Left ventricle myocardium inferior (tissue), 1 donor: Measurements from ENCODE around the gene KCNB1. TPM values are rescaled to one million over a fixed set of nuclear protein-coding genes. Genes with fewer than 3 reads are reported as not detected.

Experiments used
- DNase-seq: peaks from one replicate; pipeline ENCODE4 v3.0.0-alpha.2; 2020
- H3K27ac ChIP-seq: fragments of 200-600 bp; replicated peaks from 2 replicates; pipeline ENCODE4 v1.8.0; 2021
- H3K27me3 ChIP-seq: fragments of 200-600 bp; 2 replicates; pipeline ENCODE4 v1.8.0; 2021; ENCODE audit warnings: low read depth
- H3K36me3 ChIP-seq: fragments of 200-600 bp; 2 replicates; pipeline ENCODE4 v1.8.0; 2021
- H3K4me1 ChIP-seq: fragments of 200-600 bp; 2 replicates; pipeline ENCODE4 v1.8.0; 2021
- H3K4me3 ChIP-seq: fragments of 200-600 bp; 2 replicates; pipeline ENCODE4 v1.8.0; 2021; ENCODE audit warnings: mild to moderate bottlenecking, moderate library complexity
- H3K9me3 ChIP-seq: fragments of 200-600 bp; replicated peaks from 2 replicates; pipeline ENCODE4 v1.8.0; 2021
- intact Hi-C: fragments of 100-400 bp; cut with micrococcal nuclease; formaldehyde crosslinking; loops from one replicate; pipeline ENCODE4 v1.11.0; 2022
- total RNA-seq: library from RNA; stranded (reverse); fragmentation: NEBNext Ultra II Directional; extraction: Animal tissue kit (Norgen Biotek cat#: 25700); gene quantifications from one replicate; pipeline ENCODE4 v1.2.1, GENCODE V29; 2021
- TF ChIP-seq, protein P1 (sequence below): fragments of 200-600 bp; IDR thresholded peaks from 2 replicates; pipeline ENCODE4 v1.8.0; 2021; ENCODE audit warnings: antibody characterized with exemption, mild to moderate bottlenecking, borderline replicate concordance
- donor health status: DM: no; HTN: yes; CAD: no; lungs with severe emphysema.

Gene KCNB1
- total RNA-seq, 1 donor from 2014 or later, result 0.77 TPM

DNA sequence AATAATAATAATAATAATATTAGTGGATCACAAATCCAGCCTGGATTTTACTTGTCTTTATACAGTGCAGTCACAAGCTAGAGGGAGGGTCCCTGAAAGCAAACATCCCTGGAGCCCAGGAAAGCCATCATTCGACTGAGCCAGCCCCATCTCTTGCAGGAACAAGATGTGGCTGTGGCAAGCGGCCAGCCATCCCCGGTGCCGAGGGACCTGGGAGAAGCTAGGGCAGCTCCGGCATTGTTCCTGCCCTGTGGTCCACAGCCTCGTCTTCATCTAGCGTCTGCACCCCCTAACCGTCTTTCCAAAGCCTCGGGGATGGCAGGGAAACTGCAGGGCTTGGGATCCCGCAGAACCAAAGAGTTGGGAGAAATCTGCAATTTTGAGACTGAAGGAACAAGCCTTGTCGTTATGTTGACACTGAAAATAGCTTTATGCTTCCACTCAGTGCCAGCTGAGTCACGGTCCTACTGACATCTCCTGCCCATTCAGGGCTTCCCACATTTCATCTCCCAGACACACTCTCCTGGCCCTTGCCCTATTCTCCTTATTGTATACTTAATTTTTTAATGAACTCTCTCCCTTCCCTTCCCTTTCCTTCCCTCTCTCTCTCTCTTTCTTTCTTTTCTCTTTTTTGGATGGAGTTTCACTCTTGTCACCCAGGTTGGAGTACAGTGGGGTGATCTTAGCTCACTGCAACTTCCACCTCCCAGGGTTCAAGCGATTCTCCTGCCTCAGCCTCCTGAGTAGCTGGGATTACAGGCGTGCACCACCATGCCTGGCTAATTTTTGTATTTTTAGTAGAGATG is 142.1 kb downstream of the KCNB1 start:
- peak; percentile 21 for DNase-seq
- intact Hi-C loops, result no loop called here
- TF ChIP-seq, protein P1, sequence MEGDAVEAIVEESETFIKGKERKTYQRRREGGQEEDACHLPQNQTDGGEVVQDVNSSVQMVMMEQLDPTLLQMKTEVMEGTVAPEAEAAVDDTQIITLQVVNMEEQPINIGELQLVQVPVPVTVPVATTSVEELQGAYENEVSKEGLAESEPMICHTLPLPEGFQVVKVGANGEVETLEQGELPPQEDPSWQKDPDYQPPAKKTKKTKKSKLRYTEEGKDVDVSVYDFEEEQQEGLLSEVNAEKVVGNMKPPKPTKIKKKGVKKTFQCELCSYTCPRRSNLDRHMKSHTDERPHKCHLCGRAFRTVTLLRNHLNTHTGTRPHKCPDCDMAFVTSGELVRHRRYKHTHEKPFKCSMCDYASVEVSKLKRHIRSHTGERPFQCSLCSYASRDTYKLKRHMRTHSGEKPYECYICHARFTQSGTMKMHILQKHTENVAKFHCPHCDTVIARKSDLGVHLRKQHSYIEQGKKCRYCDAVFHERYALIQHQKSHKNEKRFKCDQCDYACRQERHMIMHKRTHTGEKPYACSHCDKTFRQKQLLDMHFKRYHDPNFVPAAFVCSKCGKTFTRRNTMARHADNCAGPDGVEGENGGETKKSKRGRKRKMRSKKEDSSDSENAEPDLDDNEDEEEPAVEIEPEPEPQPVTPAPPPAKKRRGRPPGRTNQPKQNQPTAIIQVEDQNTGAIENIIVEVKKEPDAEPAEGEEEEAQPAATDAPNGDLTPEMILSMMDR, result no peak
- H3K9me3 ChIP-seq, result no peaks in the 10 kb centered on the region
- no peak overlapping the region for H3K4me3 ChIP-seq
- no peaks in the 10 kb centered on the region for H3K36me3 ChIP-seq
- H3K27me3 ChIP-seq, result peaks cover 24% of the 10 kb centered on the region
- H3K27ac ChIP-seq, result no peak overlapping the region
- H3K4me1 ChIP-seq, result peaks cover 8% of the 10 kb centered on the region

- H3K9me3 ChIP-seq, result no peaks in the 10 kb centered on the region
- no peaks in the 10 kb centered on the region for H3K4me1 ChIP-seq
- no peaks in the 10 kb centered on the region for H3K36me3 ChIP-seq
- no peak for DNase-seq
- TF ChIP-seq, protein P1, result no peak
- intact Hi-C loops, result loop anchor here (10.0 kb wide), 1 partner anchor 196 kb away; no protein-coding TSS in a partner anchor
- H3K4me3 ChIP-seq, result no peak overlapping the region
- H3K27ac ChIP-seq, result no peak overlapping the region
- H3K27me3 ChIP-seq, result peaks cover 24% of the 10 kb centered on the region
Observed at GRCh38 chr20:49339123-49339522, 143.3 kb downstream of the KCNB1 start.

GRCh38 chr20:49338061-49338460 is 144.4 kb downstream of the KCNB1 start:
- TF ChIP-seq, protein P1, result no peak
- no peaks in the 10 kb centered on the region for H3K36me3 ChIP-seq
- DNase-seq, result no peak
- intact Hi-C loops, result loop anchor here (10.0 kb wide), 1 partner anchor 197 kb away; no protein-coding TSS in a partner anchor
- H3K27ac ChIP-seq, result no peak overlapping the region
- no peaks in the 10 kb centered on the region for H3K9me3 ChIP-seq
- H3K4me1 ChIP-seq, result no peaks in the 10 kb centered on the region
- peaks cover 31% of the 10 kb centered on the region for H3K27me3 ChIP-seq
- no peak overlapping the region for H3K4me3 ChIP-seq

- no peak for DNase-seq
- no peaks in the 10 kb centered on the region for H3K36me3 ChIP-seq
- no peaks in the 10 kb centered on the region for H3K9me3 ChIP-seq
- TF ChIP-seq, protein P1, result no peak
- no peak overlapping the region for H3K27ac ChIP-seq
- no peak overlapping the region for H3K4me3 ChIP-seq
- no peaks in the 10 kb centered on the region for H3K4me1 ChIP-seq
- H3K27me3 ChIP-seq, result peaks cover 38% of the 10 kb centered on the region
- intact Hi-C loops, result loop anchor here (10.0 kb wide), 1 partner anchor 197 kb away; no protein-coding TSS in a partner anchor
Observed at GRCh38 chr20:49337357-49337756, 145.1 kb downstream of the KCNB1 start.

DNA sequence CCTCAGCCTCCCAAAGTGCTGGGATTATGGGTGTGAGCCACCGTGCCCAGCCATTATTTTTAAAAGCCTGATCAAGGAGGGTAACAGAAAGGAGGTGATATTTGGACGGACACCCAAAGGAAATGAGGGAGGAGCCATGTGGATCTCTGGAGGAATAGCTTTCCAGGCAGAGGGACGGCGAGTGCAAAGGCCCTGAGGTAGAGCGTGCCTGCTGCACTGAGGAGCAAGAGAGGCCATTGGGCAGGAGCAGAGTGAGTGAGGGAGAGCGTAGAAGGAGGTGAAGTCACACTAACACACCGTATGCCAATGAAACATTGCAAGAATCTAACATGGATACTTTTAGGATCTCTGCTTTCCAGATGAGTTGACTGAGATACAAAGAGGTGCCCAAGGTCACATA is 145.7 kb downstream of the KCNB1 start:
- H3K9me3 ChIP-seq, result no peaks in the 10 kb centered on the region
- TF ChIP-seq, protein P1, result no peak
- H3K27me3 ChIP-seq, result peaks cover 43% of the 10 kb centered on the region
- H3K4me3 ChIP-seq, result no peak overlapping the region
- no peak for DNase-seq
- no peaks in the 10 kb centered on the region for H3K4me1 ChIP-seq
- no peaks in the 10 kb centered on the region for H3K36me3 ChIP-seq
- intact Hi-C loops, result loop anchor here (10.0 kb wide), 1 partner anchor 198 kb away; no protein-coding TSS in a partner anchor
- no peak overlapping the region for H3K27ac ChIP-seq
